RWPE2 (cell line): Measurements from ENCODE around the gene USP7.

Source experiments
- ATAC-seq: fragments of 200-7000 bp; cut with Tn5 transposase; 3 replicates; pipeline ENCODE4 v1.9.1; 2021; ENCODE audit warnings: low read depth
- DNase-seq: peaks from one replicate; pipeline ENCODE4 v3.0.0-alpha.2; 2020; ENCODE audit warnings: low spot score
- H3K27ac ChIP-seq: fragments of 450-650 bp; 2 replicates; pipeline ENCODE4 v1.5.1; 2017; ENCODE audit warnings: mild to moderate bottlenecking; ENCODE audit not compliant: poor library complexity, severe bottlenecking
- H3K27me3 ChIP-seq: fragments of 250-450 bp; sonication (Bioruptor Pico); 2 replicates; pipeline ENCODE4 v1.5.1; 2021; ENCODE audit warnings: mild to moderate bottlenecking, moderate library complexity; ENCODE audit not compliant: insufficient read depth, poor library complexity, severe bottlenecking
- H3K36me3 ChIP-seq: fragments of 250-450 bp; sonication (Bioruptor Pico); 2 replicates; pipeline ENCODE4 v1.5.1; 2020; ENCODE audit warnings: low read depth, mild to moderate bottlenecking, moderate library complexity
- H3K4me1 ChIP-seq: fragments of 250-450 bp; sonication (Bioruptor Pico); 2 replicates; pipeline ENCODE4 v1.5.1; 2021; ENCODE audit warnings: mild to moderate bottlenecking, moderate library complexity; ENCODE audit not compliant: insufficient read depth, poor library complexity, severe bottlenecking
- H3K4me3 ChIP-seq: fragments of 250-450 bp; sonication (Bioruptor Pico); 2 replicates; pipeline ENCODE4 v1.5.1; 2021; ENCODE audit warnings: mild to moderate bottlenecking, moderate library complexity; ENCODE audit not compliant: severe bottlenecking
- H3K9me3 ChIP-seq: fragments of 250-450 bp; sonication (Bioruptor Pico); 2 replicates; pipeline ENCODE4 v1.5.1; 2021; ENCODE audit warnings: mild to moderate bottlenecking, moderate library complexity; ENCODE audit not compliant: severe bottlenecking
- TF ChIP-seq, protein P1 (sequence below): fragments of 450-650 bp; IDR thresholded peaks from one replicate; pipeline ENCODE4 v1.5.1; 2017; ENCODE audit warnings: mild to moderate bottlenecking, moderate library complexity; ENCODE audit not compliant: poor library complexity, severe bottlenecking

Gene USP7

DNA sequence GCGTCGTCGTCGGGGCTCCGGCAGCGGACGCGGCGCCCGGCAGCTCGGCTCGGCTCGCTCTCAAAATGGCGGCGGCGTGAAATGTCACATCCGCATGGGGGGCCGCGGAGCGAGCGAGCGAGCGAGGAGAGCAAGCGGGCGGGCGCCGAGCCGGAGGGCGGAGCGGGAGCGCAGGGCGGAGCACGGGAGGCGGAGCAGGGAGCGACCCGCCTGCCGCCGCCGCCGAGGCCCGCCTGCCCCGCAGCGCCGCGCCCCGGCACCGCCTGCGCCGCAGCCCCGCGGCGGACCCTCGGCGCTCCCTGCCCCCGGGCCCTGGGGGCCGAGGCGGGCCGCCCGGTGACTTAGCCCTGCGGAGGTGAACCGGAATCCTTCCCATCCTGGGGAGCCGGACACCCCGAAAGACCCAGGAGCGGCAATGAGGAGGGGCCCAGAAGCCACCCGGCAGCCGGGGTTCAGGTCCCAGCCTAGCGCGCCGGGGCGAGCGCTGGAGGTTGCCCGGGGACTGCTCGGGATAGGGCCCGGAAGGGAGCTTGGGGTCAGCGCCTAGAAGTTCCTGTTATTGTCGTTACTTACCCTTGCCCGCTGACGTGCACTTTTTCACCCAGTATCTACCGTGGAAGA, at the start of gene USP7:
Gene USP7 (minus strand): TSS at position 86 of the 621 bp plus-strand sequence. CDS start 621 bp downstream, outside the sequence.
- Histone ChIP-seq H3K4me1 (peaks cover 17% of the 10 kb centered on the region), H3K27me3 (no peaks in the 10 kb centered on the region), H3K9me3 (no peaks in the 10 kb centered on the region), H3K27ac (peak within 1 kb of the TSS; percentile 50), H3K36me3 (peaks cover 5% of the 10 kb centered on the region; the same call in 1 of the 2 replicates), H3K4me3 (peak within 1 kb of the TSS; percentile 86)
- TF ChIP-seq, protein P1, sequence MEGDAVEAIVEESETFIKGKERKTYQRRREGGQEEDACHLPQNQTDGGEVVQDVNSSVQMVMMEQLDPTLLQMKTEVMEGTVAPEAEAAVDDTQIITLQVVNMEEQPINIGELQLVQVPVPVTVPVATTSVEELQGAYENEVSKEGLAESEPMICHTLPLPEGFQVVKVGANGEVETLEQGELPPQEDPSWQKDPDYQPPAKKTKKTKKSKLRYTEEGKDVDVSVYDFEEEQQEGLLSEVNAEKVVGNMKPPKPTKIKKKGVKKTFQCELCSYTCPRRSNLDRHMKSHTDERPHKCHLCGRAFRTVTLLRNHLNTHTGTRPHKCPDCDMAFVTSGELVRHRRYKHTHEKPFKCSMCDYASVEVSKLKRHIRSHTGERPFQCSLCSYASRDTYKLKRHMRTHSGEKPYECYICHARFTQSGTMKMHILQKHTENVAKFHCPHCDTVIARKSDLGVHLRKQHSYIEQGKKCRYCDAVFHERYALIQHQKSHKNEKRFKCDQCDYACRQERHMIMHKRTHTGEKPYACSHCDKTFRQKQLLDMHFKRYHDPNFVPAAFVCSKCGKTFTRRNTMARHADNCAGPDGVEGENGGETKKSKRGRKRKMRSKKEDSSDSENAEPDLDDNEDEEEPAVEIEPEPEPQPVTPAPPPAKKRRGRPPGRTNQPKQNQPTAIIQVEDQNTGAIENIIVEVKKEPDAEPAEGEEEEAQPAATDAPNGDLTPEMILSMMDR, result no peak
- peak; percentile 90 for ATAC-seq
- DNase-seq, result peak; percentile 91

DNA sequence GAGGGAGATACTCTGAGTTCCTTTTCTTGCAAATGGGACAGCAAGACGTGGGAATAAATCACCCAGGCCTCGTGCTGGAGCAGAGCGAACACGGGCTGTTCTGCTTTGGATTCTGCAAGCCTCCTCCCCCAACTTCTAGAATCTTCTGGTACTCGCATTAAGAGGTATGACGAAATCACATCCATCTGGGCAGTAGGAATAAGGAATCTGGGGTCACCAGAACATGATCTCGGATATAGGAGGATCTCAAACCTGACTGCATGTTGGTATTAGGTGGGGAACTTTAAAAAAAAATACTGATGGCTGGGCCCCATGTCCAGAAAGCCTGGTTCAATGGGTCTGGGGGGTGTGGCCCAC, 49.8 kb upstream of the USP7 start:
- no peaks in the 10 kb centered on the region for H3K36me3 ChIP-seq
- DNase-seq, result no peak
- TF ChIP-seq, protein P1, result no peak
- ATAC-seq, result no peak
- no peaks in the 10 kb centered on the region for H3K4me1 ChIP-seq
- no peak overlapping the region for H3K27ac ChIP-seq
- H3K4me3 ChIP-seq, result no peak overlapping the region
- no peaks in the 10 kb centered on the region for H3K27me3 ChIP-seq
- H3K9me3 ChIP-seq, result peaks cover 4% of the 10 kb centered on the region

DNA sequence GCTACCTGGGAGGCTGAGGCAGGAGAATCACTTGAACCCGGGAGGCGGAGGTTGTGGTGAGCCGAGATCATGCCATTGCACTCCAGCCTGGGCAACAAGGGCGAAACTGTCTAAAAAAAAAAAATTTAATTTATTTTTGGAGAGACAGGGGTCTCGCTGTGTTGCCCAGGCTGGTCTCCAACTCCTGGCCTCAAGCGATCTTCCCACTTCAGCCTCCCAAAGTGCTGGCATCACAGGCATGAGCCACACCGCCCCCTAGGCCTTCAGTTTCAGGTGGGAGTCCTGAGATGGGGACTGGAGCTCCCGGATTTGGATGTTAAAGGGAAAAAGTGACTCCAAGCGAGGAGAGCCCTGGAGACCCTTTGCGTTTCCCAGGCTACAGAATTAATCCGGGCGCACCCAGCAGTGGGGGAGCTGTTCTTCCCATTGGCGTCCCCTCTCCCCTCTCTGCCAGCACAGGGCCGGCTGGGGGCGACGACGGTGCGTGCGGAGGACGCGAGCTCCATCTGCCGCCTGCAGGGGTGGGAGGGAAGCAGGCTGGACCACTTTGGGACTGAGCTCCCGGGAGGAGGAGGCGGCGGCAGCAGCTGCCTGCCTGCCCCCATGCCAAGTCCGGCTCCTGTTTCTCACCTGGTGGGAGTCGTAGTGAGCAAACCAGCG, 49.3 kb upstream of the USP7 start:
- no peaks in the 10 kb centered on the region for H3K4me1 ChIP-seq
- no peaks in the 10 kb centered on the region for H3K27me3 ChIP-seq
- peaks cover 4% of the 10 kb centered on the region for H3K9me3 ChIP-seq
- no peaks in the 10 kb centered on the region for H3K36me3 ChIP-seq
- DNase-seq (no peak), ATAC-seq (no peak)
- H3K27ac ChIP-seq, result no peak overlapping the region
- no peak overlapping the region for H3K4me3 ChIP-seq
- TF ChIP-seq, protein P1, result peak; percentile 13

DNA sequence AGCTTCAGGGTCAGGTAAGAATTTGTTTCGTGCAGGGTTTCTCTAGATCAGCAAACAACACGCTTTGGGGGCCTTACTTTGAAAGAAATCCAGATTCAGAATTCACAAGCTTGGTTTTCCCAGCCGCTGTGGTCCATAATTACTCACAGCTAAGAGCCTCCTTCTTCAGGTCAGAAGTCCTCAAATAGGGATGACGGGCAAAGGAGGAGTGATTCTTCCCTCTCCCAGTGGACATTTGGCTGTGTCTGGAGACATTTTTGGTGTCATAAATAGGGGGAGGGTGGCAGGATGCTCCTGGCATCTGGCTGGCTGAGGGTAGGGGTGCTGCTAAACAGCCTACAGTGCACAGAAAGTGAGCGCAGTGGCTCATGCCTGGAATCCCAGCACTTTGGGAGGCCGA, 48.6 kb upstream of the USP7 start:
- no peak for DNase-seq
- peaks cover 4% of the 10 kb centered on the region for H3K9me3 ChIP-seq
- TF ChIP-seq, protein P1, result no peak
- H3K27me3 ChIP-seq, result no peaks in the 10 kb centered on the region
- no peak for ATAC-seq
- no peaks in the 10 kb centered on the region for H3K4me1 ChIP-seq
- H3K4me3 ChIP-seq, result no peak overlapping the region
- H3K27ac ChIP-seq, result no peak overlapping the region
- H3K36me3 ChIP-seq, result no peaks in the 10 kb centered on the region
